ENCODE results near the gene SENP1. TPM values are rescaled to one million over a fixed set of nuclear protein-coding genes. Genes with fewer than 3 reads are reported as not detected.
A peak's percentile ranks its signal among the peaks of the same experiment; 100 is the strongest.

The SENP1 gene
- total RNA-seq, 1 donor from 2014 or later, result 44.0 TPM

DNA sequence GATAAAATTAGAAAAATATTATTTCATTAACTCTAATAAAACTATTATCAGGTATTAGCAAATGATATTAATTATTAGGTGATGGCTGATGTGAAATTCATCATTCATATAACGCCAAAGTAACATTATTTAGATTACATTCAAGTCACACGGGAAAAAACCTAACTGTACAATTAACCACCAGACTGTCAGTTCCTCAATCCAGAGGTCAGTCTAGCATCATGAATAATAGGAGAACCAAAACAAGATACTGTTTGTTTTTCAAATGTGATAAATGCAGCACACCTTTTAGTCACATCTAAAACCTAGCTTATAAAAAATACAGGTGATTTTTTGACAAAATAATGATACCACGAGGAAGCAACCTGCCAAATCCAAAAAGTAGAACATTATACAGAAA, 19.6 kb downstream of the SENP1 start:
- Mint-ChIP-seq H3K36me3 (ENCODE audit: low read depth) (peaks cover 9% of the 10 kb centered on the region), H3K27ac (ENCODE audit: unreplicated experiment) (no peak overlapping the region), H3K9me3 (no peaks in the 10 kb centered on the region), H3K4me3 (no peak overlapping the region), H3K4me1 (no peaks in the 10 kb centered on the region), H3K27me3 (ENCODE audit: low read depth) (no peaks in the 10 kb centered on the region)
- DNase-seq (ENCODE audit: low read depth, low spot score), result no peak
- TF ChIP-seq, protein P1, sequence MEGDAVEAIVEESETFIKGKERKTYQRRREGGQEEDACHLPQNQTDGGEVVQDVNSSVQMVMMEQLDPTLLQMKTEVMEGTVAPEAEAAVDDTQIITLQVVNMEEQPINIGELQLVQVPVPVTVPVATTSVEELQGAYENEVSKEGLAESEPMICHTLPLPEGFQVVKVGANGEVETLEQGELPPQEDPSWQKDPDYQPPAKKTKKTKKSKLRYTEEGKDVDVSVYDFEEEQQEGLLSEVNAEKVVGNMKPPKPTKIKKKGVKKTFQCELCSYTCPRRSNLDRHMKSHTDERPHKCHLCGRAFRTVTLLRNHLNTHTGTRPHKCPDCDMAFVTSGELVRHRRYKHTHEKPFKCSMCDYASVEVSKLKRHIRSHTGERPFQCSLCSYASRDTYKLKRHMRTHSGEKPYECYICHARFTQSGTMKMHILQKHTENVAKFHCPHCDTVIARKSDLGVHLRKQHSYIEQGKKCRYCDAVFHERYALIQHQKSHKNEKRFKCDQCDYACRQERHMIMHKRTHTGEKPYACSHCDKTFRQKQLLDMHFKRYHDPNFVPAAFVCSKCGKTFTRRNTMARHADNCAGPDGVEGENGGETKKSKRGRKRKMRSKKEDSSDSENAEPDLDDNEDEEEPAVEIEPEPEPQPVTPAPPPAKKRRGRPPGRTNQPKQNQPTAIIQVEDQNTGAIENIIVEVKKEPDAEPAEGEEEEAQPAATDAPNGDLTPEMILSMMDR (conservative IDR thresholded peaks at IDR 0.05), result no peak

DNA sequence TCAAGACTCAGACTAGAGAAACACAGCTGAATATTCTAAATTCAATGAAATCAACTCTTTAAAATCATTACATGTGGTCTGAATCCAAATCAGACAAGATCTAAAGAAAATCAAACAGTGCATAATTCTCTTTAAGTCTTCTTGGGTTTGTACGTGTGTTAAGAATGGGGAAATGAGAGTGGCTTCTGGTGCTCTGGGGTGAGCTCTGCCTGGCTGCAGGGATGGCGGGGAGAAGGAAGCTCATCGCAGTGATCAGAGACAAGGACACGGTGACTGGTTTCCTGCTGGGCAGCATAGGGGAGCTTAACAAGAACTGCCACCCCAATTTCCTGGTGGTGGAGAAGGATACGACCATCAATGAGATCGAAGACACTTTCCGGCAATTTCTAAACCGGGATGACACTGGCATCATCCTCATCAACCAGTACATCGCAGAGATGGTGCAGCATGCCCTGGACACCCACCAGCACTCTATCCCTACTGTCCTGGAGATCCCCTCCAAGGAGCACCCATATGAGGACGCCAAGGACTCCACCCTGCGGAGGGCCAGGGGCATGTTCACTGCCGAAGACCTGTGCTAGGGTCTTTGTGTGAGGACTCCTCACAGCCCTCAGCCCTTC, 20.9 kb downstream of the SENP1 start:
- Mint-ChIP-seq H3K27me3 (ENCODE audit: low read depth) (no peaks in the 10 kb centered on the region), H3K4me3 (no peak overlapping the region), H3K27ac (ENCODE audit: unreplicated experiment) (no peak overlapping the region), H3K36me3 (ENCODE audit: low read depth) (peaks cover 6% of the 10 kb centered on the region), H3K4me1 (no peaks in the 10 kb centered on the region), H3K9me3 (no peaks in the 10 kb centered on the region)
- DNase-seq (ENCODE audit: low read depth, low spot score), result no peak
- TF ChIP-seq, protein P1 (conservative IDR thresholded peaks at IDR 0.05), result no peak

DNA sequence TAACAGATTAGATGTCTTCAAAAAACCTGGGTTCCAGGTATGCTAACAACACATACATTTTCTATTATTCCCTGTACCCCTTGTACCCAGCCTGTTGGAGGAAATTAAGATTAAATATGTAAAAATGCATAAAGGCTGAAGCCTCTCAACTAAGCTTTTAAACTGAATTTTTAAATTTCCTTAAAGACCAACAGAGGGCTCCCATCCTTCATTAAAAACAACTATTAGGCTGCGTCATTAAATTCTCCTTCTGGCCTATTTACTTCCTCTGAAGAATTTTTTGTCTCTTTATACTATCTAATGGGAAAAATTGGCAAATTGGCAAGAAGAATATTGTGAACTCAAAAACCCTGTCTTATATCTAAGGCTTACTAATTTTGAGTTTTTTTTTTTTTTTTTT, 21.8 kb downstream of the SENP1 start:
- DNase-seq (ENCODE audit: low read depth, low spot score), result no peak
- TF ChIP-seq, protein P1 (conservative IDR thresholded peaks at IDR 0.05), result peak; percentile 60
- H3K36me3 Mint-ChIP-seq (ENCODE audit: low read depth), result peaks cover 6% of the 10 kb centered on the region

DNA sequence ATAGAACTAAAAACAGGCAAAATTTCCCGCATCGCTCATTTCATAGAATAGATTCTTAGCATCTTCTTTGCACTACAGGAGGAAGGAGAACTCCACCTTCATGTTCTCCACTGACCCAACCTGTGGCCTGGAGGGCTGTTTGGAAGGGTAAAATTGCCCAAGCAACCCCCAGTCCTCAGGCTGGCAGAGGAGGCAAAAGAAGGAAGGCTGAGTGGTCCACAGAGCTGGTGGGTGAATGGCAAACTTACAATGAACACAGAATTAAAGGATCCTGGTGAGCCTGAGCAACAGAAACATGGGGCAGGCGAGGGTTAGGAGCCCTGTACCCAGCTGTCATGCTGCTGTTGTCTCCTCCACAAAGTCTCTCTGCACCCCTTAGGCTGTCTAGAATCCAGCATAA, 25.1 kb downstream of the SENP1 start:
- H3K27me3 Mint-ChIP-seq (ENCODE audit: low read depth), result no peaks in the 10 kb centered on the region
- peaks cover 18% of the 10 kb centered on the region for H3K36me3 Mint-ChIP-seq (ENCODE audit: low read depth)
- no peaks in the 10 kb centered on the region for H3K4me1 Mint-ChIP-seq
- H3K9me3 Mint-ChIP-seq, result peaks cover 4% of the 10 kb centered on the region
- H3K27ac Mint-ChIP-seq (ENCODE audit: unreplicated experiment), result no peak overlapping the region
- DNase-seq (ENCODE audit: low read depth, low spot score), result no peak
- TF ChIP-seq, protein P1 (conservative IDR thresholded peaks at IDR 0.05), result no peak
- no peak overlapping the region for H3K4me3 Mint-ChIP-seq

More for the DNA sequence above, 21.8 kb downstream of the SENP1 start:
- Mint-ChIP-seq H3K9me3 (no peaks in the 10 kb centered on the region), H3K27me3 (ENCODE audit: low read depth) (no peaks in the 10 kb centered on the region), H3K4me3 (no peak overlapping the region), H3K4me1 (no peaks in the 10 kb centered on the region), H3K27ac (ENCODE audit: unreplicated experiment) (no peak overlapping the region)

DNA sequence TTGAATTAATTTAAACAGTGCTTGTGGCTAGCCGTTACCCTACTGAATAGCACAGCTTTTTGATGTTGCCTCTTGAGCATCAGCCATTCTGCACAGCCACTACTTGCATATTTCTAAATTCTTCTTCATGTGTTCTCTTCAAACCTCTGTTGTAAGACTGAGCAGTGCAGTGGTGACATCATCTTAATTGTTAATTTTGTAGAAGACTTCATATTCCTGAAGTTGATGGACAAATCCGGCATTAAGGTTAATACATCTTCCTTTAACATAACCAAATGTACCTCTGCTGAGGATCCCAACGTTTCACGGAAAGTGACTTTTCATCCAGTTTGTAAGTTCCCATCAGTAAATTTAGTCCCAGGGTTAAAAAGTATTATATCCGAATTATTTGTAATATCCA, 25.6 kb downstream of the SENP1 start:
- Mint-ChIP-seq H3K36me3 (ENCODE audit: low read depth) (peaks cover 22% of the 10 kb centered on the region), H3K27ac (ENCODE audit: unreplicated experiment) (no peak overlapping the region), H3K4me1 (no peaks in the 10 kb centered on the region), H3K4me3 (no peak overlapping the region), H3K27me3 (ENCODE audit: low read depth) (no peaks in the 10 kb centered on the region), H3K9me3 (peaks cover 4% of the 10 kb centered on the region)
- no peak for DNase-seq (ENCODE audit: low read depth, low spot score)
- TF ChIP-seq, protein P1 (conservative IDR thresholded peaks at IDR 0.05), result no peak

Data from neural crest cell (in vitro differentiated cells).